SH-SY5Y (cell line): ENCODE data around the gene ITGA2.

Source experiments
- GATA2 ChIP-seq: IDR thresholded peaks from 2 replicates; pipeline ENCODE4 v1.6.1; 2011; ENCODE audit warnings: mild to moderate bottlenecking, low read depth, low read length
- GATA3 ChIP-seq: IDR thresholded peaks from 2 replicates; pipeline ENCODE4 v1.6.1; 2011; ENCODE audit warnings: low read depth, mild to moderate bottlenecking, low read length, moderate library complexity

DNA sequence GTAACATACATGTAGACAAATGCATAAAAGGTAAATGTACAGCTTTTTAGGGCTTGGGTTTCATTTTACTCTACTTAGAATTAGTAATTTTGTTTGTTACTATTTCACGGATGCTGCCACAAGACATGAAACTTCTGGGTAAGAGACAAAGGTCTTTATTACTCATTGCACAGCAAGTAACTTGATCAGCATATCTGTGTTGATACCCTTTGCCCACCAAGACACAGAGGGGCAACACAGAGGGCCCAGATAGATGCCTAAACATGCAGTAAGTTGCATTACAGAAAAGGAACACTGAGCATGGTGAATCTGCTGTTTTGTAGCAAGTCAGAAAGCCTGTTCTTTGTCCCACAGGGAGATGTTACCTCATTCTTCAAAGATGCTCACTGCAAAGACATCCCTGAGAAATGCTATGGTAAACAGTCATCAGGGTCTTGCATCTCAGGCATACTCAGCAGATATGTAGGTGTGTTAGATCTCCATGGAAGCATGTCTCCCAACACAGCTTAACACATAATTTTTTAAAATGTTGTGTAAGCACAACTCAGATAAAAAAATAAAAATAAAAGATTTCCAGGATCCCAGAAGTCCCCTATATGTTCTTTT lies 10.3 kb downstream of the ITGA2 start:
- TF ChIP-seq GATA3 (no peak), GATA2 (no peak)
